Measurements from ENCODE around the gene ATG4A. TPM values are rescaled to one million over a fixed set of nuclear protein-coding genes. Genes with fewer than 3 reads are reported as not detected.

Gene ATG4A
- total RNA-seq, 1 donor from 2014 or later, result 9.8 TPM

DNA sequence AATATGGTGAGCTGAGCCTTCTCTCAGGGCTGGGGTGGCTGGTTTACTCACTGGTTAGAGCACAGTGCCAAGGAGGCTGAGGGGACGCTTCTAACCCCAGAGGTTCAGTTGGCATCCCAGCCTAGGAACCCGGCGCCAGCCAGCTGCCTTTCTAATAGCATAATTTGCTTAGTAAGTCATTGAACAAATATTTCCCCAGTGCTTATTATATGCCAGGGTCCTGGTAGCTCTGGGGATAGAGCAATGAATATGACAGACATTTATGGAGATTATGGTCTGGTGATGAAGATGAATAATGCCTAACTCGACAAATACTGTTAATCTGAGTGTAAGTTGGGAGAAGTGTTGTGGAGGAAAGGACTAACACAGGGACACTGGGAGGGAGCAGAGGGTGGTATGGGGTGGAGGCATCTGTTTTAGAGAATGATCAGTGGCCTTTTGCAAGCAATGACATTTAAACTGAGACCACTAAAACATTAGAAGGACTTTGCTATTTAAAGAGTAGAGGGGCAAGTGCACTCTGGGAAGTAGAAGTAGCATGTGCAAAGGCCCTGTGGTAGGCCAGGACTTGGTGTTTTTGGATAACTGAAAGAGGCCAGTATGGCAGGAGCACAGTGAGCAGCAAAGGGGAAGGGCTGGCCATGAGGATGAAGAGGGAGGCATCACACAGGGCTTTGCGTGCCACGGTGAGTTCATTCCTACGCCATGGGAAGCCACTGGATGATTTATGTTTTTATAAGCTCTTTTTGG, 71.9 kb downstream of the ATG4A start:
- Mint-ChIP-seq H3K4me3 (no peak overlapping the region), H3K27ac (no peak overlapping the region), H3K4me1 (ENCODE audit: low read depth) (no peaks in the 10 kb centered on the region), H3K27me3 (ENCODE audit: insufficient read depth) (no peaks in the 10 kb centered on the region), H3K9me3 (no peaks in the 10 kb centered on the region), H3K36me3 (ENCODE audit: low read depth) (no peaks in the 10 kb centered on the region)
- intact Hi-C loops (cut with micrococcal nuclease), result no loop called here
- no peak for DNase-seq (ENCODE audit: low spot score)

- no peak overlapping the region for H3K4me3 Mint-ChIP-seq
- no peaks in the 10 kb centered on the region for H3K9me3 Mint-ChIP-seq
- H3K36me3 Mint-ChIP-seq (ENCODE audit: low read depth), result no peaks in the 10 kb centered on the region
- intact Hi-C loops (cut with micrococcal nuclease), result no loop called here
- no peaks in the 10 kb centered on the region for H3K27me3 Mint-ChIP-seq (ENCODE audit: insufficient read depth)
- H3K27ac Mint-ChIP-seq, result no peak overlapping the region
- DNase-seq (ENCODE audit: low spot score), result no peak
- H3K4me1 Mint-ChIP-seq (ENCODE audit: low read depth), result no peaks in the 10 kb centered on the region
These were observed 74.0 kb downstream of the ATG4A start for GRCh38 chrX:108165383-108166111.

DNA sequence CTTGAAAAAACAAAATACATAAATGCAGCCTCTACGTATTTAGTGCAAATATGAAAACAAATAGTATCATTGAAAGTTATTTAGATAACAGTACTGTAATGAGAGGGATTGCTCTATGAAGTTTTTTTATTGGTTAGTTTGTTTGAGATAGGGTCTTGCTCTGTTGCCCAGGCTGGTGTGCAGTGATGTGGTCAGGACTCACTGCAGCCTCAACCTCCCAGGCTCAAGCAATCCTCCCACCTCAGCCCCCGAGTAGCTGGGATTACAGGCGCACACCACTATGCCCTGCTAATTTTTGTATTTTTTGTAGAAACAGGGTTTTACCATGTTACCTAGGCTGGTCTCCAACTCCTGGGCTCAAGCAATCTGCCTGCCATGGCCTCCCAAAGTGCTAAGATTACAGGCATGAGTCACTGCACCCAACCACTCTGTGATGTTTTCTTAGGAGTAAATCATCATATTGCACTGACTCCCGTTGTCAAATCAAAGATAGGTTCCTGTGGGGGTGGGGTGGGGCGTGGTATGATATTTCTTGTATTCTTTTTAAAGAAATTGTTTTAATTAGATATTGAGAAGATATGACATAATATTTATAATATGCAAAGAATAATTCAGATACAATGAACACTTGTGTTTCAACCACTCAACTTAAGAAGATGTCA, 75.8 kb downstream of the ATG4A start:
- H3K4me3 Mint-ChIP-seq, result no peak overlapping the region
- no peak for DNase-seq (ENCODE audit: low spot score)
- H3K9me3 Mint-ChIP-seq, result no peaks in the 10 kb centered on the region
- H3K27me3 Mint-ChIP-seq (ENCODE audit: insufficient read depth), result no peaks in the 10 kb centered on the region
- no peaks in the 10 kb centered on the region for H3K4me1 Mint-ChIP-seq (ENCODE audit: low read depth)
- no peaks in the 10 kb centered on the region for H3K36me3 Mint-ChIP-seq (ENCODE audit: low read depth)
- H3K27ac Mint-ChIP-seq, result no peak overlapping the region
- intact Hi-C loops (cut with micrococcal nuclease), result no loop called here

DNA sequence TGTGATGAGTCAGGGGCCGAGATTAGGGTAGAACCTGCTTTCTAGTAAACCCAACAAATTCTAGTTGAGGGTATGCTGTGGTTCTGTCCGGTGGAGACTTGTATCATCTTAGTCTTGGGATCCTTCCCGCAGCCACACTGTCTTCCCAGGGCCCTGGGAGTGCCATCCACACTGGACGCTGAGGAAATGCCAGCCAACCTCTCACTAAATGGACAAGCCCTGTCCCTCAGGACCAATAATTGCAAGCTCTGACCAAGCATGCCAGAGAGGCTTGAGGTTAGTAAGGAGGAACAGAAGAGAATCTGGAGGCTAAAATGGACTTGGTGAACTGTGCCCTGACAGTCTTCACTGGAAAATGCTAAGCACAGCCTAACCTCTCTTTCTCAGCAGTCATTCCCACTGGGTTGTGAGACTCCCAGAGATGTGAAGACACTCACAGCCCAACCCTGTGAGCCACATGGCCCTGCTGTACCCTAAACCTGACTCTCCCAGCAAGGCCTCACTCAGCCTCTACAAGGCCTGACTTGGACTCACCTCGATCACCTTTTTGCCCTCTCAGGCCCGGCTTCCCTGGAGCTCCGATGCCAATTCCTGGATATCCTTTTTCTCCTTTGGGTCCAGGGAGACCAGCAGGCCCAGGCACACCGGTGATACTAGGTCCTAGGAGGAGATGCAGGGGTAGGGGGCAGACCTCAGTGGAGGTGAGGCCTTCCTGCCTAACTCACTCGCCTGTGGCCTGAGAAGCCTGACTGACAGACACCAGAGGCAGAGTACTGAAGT, 77.6 kb downstream of the ATG4A start:
- H3K27ac Mint-ChIP-seq, result no peak overlapping the region
- no peaks in the 10 kb centered on the region for H3K36me3 Mint-ChIP-seq (ENCODE audit: low read depth)
- intact Hi-C loops (cut with micrococcal nuclease), result no loop called here
- H3K4me1 Mint-ChIP-seq (ENCODE audit: low read depth), result no peaks in the 10 kb centered on the region
- H3K27me3 Mint-ChIP-seq (ENCODE audit: insufficient read depth), result no peaks in the 10 kb centered on the region
- no peak overlapping the region for H3K4me3 Mint-ChIP-seq
- no peak for DNase-seq (ENCODE audit: low spot score)
- H3K9me3 Mint-ChIP-seq, result no peaks in the 10 kb centered on the region

- no peaks in the 10 kb centered on the region for H3K27me3 Mint-ChIP-seq (ENCODE audit: insufficient read depth)
- H3K4me3 Mint-ChIP-seq, result no peak overlapping the region
- no peaks in the 10 kb centered on the region for H3K4me1 Mint-ChIP-seq (ENCODE audit: low read depth)
- intact Hi-C loops (cut with micrococcal nuclease), result no loop called here
- no peaks in the 10 kb centered on the region for H3K36me3 Mint-ChIP-seq (ENCODE audit: low read depth)
- no peaks in the 10 kb centered on the region for H3K9me3 Mint-ChIP-seq
- no peak overlapping the region for H3K27ac Mint-ChIP-seq
- no peak for DNase-seq (ENCODE audit: low spot score)
These were observed 78.2 kb downstream of the ATG4A start for GRCh38 chrX:108169768-108170167.

DNA sequence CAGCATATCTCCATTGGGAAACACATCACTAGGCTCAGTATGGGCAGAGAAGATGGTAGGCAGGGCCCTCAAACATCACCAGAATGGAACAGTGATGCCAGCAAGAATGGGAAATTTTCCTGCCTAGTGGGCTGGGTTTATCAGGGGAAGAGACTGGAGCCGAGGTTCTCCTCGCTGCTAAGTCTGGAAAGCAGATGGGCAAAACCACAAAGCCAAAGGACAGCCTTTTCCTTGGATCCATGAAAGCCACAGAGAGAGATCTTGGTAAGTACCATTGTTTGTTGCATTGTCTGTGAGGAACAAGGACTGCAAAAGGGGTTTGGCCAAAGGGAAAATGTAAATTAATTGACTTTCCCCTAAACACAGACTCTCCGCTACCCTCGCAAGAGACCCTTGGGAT, 80.1 kb downstream of the ATG4A start:
- no peak overlapping the region for H3K27ac Mint-ChIP-seq
- no peaks in the 10 kb centered on the region for H3K27me3 Mint-ChIP-seq (ENCODE audit: insufficient read depth)
- no peak for DNase-seq (ENCODE audit: low spot score)
- no peaks in the 10 kb centered on the region for H3K9me3 Mint-ChIP-seq
- no peak overlapping the region for H3K4me3 Mint-ChIP-seq
- H3K4me1 Mint-ChIP-seq (ENCODE audit: low read depth), result no peaks in the 10 kb centered on the region
- no peaks in the 10 kb centered on the region for H3K36me3 Mint-ChIP-seq (ENCODE audit: low read depth)
- intact Hi-C loops (cut with micrococcal nuclease), result no loop called here

GRCh38 chrX:108173874-108174273, 82.3 kb downstream of the ATG4A start:
- no peaks in the 10 kb centered on the region for H3K36me3 Mint-ChIP-seq (ENCODE audit: low read depth)
- no peak for DNase-seq (ENCODE audit: low spot score)
- H3K27ac Mint-ChIP-seq, result no peak overlapping the region
- H3K27me3 Mint-ChIP-seq (ENCODE audit: insufficient read depth), result no peaks in the 10 kb centered on the region
- H3K9me3 Mint-ChIP-seq, result no peaks in the 10 kb centered on the region
- H3K4me3 Mint-ChIP-seq, result no peak overlapping the region
- H3K4me1 Mint-ChIP-seq (ENCODE audit: low read depth), result no peaks in the 10 kb centered on the region
- intact Hi-C loops (cut with micrococcal nuclease), result no loop called here

- Mint-ChIP-seq H3K9me3 (no peaks in the 10 kb centered on the region), H3K27ac (no peak overlapping the region), H3K4me1 (ENCODE audit: low read depth) (no peaks in the 10 kb centered on the region), H3K36me3 (ENCODE audit: low read depth) (no peaks in the 10 kb centered on the region), H3K27me3 (ENCODE audit: insufficient read depth) (no peaks in the 10 kb centered on the region), H3K4me3 (no peak overlapping the region)
- intact Hi-C loops (cut with micrococcal nuclease), result no loop called here
- no peak for DNase-seq (ENCODE audit: low spot score)
These were observed 86.0 kb downstream of the ATG4A start for GRCh38 chrX:108177351-108178142.

GRCh38 chrX:108178143-108178498, 86.5 kb downstream of the ATG4A start:
- Mint-ChIP-seq H3K9me3 (no peaks in the 10 kb centered on the region), H3K27ac (no peak overlapping the region), H3K4me1 (ENCODE audit: low read depth) (no peaks in the 10 kb centered on the region), H3K4me3 (no peak overlapping the region), H3K27me3 (ENCODE audit: insufficient read depth) (no peaks in the 10 kb centered on the region), H3K36me3 (ENCODE audit: low read depth) (no peaks in the 10 kb centered on the region)
- DNase-seq (ENCODE audit: low spot score), result no peak
- intact Hi-C loops (cut with micrococcal nuclease), result no loop called here

DNA sequence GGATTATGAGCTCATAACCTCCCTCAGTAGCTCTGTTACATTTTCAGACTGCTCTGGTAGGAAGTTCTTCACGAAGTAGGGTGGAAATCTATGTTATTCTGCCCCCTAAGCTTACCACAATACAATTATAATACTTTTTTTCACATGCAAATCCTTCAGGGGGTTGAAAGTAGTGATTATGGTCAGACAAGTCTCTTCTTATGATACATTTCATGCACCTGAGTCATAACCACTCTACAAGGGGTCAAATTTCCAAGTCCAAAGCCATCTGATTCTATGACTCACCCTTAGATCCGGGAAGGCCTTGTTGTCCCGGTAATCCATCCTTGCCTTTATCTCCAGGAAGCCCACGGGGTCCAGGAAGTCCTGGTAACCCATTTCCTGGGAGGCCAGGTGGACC, 95.2 kb downstream of the ATG4A start:
- H3K9me3 Mint-ChIP-seq, result no peaks in the 10 kb centered on the region
- H3K4me3 Mint-ChIP-seq, result no peak overlapping the region
- H3K27ac Mint-ChIP-seq, result no peak overlapping the region
- H3K27me3 Mint-ChIP-seq (ENCODE audit: insufficient read depth), result peaks cover 3% of the 10 kb centered on the region
- H3K36me3 Mint-ChIP-seq (ENCODE audit: low read depth), result no peaks in the 10 kb centered on the region
- no peak for DNase-seq (ENCODE audit: low spot score)
- H3K4me1 Mint-ChIP-seq (ENCODE audit: low read depth), result no peaks in the 10 kb centered on the region
- intact Hi-C loops (cut with micrococcal nuclease), result no loop called here

DNA sequence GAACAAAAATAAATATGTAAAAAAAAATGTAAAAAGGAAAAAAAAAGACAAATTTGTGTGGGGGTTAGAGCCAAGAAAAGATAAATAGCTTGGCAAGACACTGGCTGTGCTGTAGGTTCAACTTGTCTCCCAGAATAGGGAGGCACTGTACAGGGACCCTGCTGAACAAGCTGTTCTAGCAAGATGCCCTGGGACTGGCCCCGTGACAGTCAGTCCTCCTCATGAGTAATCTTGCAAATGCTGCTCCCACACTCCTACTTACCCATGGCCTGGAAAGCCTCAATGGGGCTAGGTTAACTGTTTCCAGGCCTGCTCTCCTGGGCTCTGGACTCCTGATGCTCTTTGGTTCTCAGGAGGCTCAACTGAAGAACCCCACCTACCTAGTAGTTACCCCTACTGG, 106.8 kb downstream of the ATG4A start:
- intact Hi-C loops (cut with micrococcal nuclease), result no loop called here
- DNase-seq (ENCODE audit: low spot score), result no peak
- H3K27ac Mint-ChIP-seq, result no peak overlapping the region
- H3K4me3 Mint-ChIP-seq, result no peak overlapping the region
- no peaks in the 10 kb centered on the region for H3K4me1 Mint-ChIP-seq (ENCODE audit: low read depth)
- H3K27me3 Mint-ChIP-seq (ENCODE audit: insufficient read depth), result peaks cover 2% of the 10 kb centered on the region
- no peaks in the 10 kb centered on the region for H3K9me3 Mint-ChIP-seq
- H3K36me3 Mint-ChIP-seq (ENCODE audit: low read depth), result no peaks in the 10 kb centered on the region

DNA sequence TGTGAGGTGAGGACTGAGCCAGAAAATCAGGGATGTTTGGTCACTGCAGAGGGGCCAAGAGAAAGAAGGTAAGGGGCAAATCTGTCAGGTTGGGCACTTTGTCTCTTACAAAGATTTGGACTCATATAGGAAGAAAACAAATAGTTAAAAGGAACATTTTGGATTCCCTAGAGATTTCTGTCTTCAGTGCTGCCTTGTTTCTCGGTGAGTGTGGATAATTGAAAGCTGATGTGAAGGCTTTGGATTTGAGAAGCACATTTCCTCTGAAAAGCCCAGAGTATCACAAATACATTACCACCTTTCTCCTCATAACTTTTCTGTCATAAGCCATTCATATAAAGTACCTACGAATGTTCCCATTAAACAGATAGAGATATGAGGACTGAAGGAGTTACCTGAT, 107.5 kb downstream of the ATG4A start:
- no peaks in the 10 kb centered on the region for H3K4me1 Mint-ChIP-seq (ENCODE audit: low read depth)
- H3K27me3 Mint-ChIP-seq (ENCODE audit: insufficient read depth), result peaks cover 2% of the 10 kb centered on the region
- H3K36me3 Mint-ChIP-seq (ENCODE audit: low read depth), result no peaks in the 10 kb centered on the region
- no peaks in the 10 kb centered on the region for H3K9me3 Mint-ChIP-seq
- H3K27ac Mint-ChIP-seq, result no peak overlapping the region
- H3K4me3 Mint-ChIP-seq, result no peak overlapping the region
- no peak for DNase-seq (ENCODE audit: low spot score)
- intact Hi-C loops (cut with micrococcal nuclease), result no loop called here

Data from activated T-helper 1 cell treated with anti-CD3 and anti-CD28 coated beads, Interleukin-12 subunit alpha, Interleukin-12 subunit beta, Interleukin-2, Interleukin-4 antibody, amounts not matched to agents 30 ng/mL and 10 ng/mL and 1 ng/mL, durations not matched to agents 14 hours and 24 hours and 36 hours (primary cell).